ENCODE measurements around the gene CCDC150. TPM values are rescaled to one million over a fixed set of nuclear protein-coding genes. Genes with fewer than 3 reads are reported as not detected.
"Not testable (repeated sequence)": the region's sequence is repeated elsewhere in the genome, so short reads cannot be mapped to it uniquely, and the experiment has no call there.

CCDC150 gene
- total and polyA plus RNA-seq, 7 donors: 0.13 to 1.4 (median 0.46) TPM; not detected in 1

DNA sequence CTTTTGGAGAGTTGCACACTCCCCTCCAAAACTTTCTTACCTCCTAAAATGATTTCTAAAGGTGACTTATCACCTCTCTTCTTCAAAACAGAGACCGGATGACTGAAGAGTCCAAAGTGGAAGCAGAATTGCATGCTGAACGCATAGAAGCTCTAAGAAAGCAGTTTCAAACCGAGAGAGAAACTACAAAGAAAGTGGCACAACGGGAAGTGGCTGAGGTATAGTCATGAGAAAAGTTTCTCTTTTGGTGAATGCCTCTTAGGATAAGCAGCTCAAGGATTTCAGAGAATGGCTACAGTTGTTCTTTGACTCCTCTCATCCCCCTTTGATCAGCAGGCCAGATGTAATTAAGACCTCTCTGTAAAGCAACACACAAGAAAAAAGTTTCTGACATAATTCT is 86.4 kb downstream of the CCDC150 start:
- 85 to 90% (median 89%) methylated on average over 4 of the region's 4 CpGs for WGBS, 3 donors
- H3K27me3 ChIP-seq (ENCODE audit: insufficient read depth in 3 of 3, low read length in 2 of 3): no peaks in the 10 kb centered on the region
- no peaks in the 10 kb centered on the region for H3K4me1 ChIP-seq
- DNase-seq (no peak), ATAC-seq (no peak)
- no peaks in the 10 kb centered on the region for H3K36me3 ChIP-seq (ENCODE audit: insufficient read depth in 1 of 2, low read depth in 1 of 2)
- no peak overlapping the region for H3K4me3 ChIP-seq
- no peak for TF ChIP-seq CTCF (IDR thresholded peaks at IDR 0.05)
- H3K9me3 ChIP-seq: no peaks in the 10 kb centered on the region
- intact Hi-C loops (cut with DNase I): no loop called here
- H3K27ac ChIP-seq: no peak overlapping the region

DNA sequence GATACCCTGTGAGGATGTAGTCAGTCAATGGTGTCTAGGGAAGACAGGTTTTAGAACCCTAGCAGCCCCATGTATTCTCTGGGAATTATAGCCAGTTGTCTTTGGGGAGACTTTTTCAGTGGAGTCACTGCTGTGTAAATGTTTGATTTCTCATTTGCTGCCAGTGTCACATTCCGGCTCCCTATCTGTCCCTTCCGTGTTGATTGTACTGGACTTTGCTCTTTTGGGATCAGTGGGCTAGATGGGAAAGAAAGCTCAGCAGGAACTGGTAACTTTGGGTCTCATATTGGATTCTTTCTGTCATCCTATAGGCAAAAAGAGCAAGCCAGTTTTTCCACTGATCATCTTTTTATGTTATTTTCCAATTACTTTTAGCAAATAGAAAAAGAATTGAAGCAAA is 89.9 kb downstream of the CCDC150 start:
- WGBS, 3 donors: 96% methylated on average over 2 of the region's 2 CpGs
- H3K27me3 ChIP-seq (ENCODE audit: insufficient read depth in 3 of 3, low read length in 2 of 3): no peaks in the 10 kb centered on the region
- intact Hi-C loops (cut with DNase I): no loop called here
- no peak overlapping the region for H3K4me3 ChIP-seq
- DNase-seq (no peak), ATAC-seq (no peak)
- H3K27ac ChIP-seq: no peak overlapping the region
- no peaks in the 10 kb centered on the region for H3K36me3 ChIP-seq (ENCODE audit: insufficient read depth in 1 of 2, low read depth in 1 of 2)
- no peaks in the 10 kb centered on the region for H3K9me3 ChIP-seq
- no peak for TF ChIP-seq CTCF (IDR thresholded peaks at IDR 0.05)
- H3K4me1 ChIP-seq: no peaks in the 10 kb centered on the region

DNA sequence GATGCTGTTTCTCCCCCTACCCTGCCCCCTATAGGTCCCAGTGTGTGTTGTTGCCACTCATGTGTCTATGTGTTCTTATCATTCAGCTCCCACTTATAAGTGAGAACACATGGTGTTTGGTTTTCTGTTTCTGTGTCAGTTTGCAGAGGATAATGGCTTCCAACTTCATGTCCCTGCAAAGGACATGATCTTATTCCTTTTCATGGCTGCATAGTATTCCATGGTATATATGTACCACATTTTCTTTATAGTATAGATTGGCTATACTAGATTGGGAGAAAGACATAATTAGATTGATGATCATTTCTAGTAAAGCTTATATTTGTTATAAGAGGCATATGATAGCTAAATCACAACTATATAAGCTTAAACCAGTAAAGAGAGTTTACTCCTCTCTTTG is 97.1 kb downstream of the CCDC150 start:
- not testable (repeated sequence) for DNase-seq

DNA sequence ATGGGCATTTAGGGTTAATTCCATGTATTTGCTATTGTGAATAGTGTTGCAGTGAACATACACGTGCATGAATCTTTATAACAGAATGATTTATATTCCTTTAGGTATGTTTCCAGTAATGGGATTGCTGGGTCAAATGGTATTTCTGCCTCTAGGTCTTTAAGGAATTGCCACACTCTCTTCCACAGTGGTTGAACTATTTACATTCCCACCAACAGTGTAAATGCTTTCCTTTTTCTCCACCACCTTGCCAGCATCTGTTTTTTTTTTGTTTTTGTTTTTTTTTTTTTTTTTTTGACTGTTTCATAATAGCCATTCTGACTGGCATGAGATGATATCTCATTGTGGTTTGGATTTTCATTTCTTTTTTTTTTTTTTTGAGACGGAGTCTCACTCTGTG is 97.5 kb downstream of the CCDC150 start:
- no peaks in the 10 kb centered on the region for H3K27me3 ChIP-seq (ENCODE audit: insufficient read depth in 3 of 3, low read length in 2 of 3)
- DNase-seq (no peak), ATAC-seq (no peak)
- H3K27ac ChIP-seq: no peak overlapping the region
- H3K4me1 ChIP-seq: no peaks in the 10 kb centered on the region
- intact Hi-C loops (cut with DNase I): no loop called here
- peaks cover 3% of the 10 kb centered on the region for H3K9me3 ChIP-seq
- no peak for TF ChIP-seq CTCF (IDR thresholded peaks at IDR 0.05)
- 81 to 84% (median 82%) methylated on average over 2 of the region's 2 CpGs for WGBS, 3 donors
- no peaks in the 10 kb centered on the region for H3K36me3 ChIP-seq (ENCODE audit: insufficient read depth in 1 of 2, low read depth in 1 of 2)
- H3K4me3 ChIP-seq: no peak overlapping the region

More for the DNA sequence above, 97.1 kb downstream of the CCDC150 start:
- H3K36me3 ChIP-seq (ENCODE audit: insufficient read depth in 1 of 2, low read depth in 1 of 2); H3K27me3 ChIP-seq (ENCODE audit: insufficient read depth in 3 of 3, low read length in 2 of 3); H3K4me3 ChIP-seq; H3K4me1 ChIP-seq; intact Hi-C loops (cut with DNase I); ATAC-seq; H3K27ac ChIP-seq; H3K9me3 ChIP-seq: not testable (repeated sequence)

DNA sequence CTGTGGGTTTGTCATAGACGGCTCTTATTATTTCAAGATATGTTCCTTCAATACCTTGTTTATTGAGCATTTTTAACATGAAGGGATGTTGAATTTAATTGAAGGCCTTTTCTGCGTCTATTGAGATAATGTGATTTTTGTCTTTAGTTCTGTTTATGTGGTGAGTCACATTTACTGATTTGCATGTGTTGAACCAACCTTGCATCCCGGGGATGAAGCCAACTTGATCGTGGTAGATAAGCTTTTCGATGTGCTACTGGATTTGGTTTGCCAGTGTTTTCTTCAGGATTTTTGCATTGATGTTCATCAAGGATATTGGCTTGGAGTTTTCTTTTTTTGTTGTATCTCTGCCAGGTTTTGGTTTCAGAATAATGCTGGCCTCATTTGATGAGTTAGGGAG is 99.5 kb downstream of the CCDC150 start:
- Histone ChIP-seq H3K27ac (no peak overlapping the region), H3K9me3 (peaks cover 3% of the 10 kb centered on the region), H3K36me3 (ENCODE audit: insufficient read depth in 1 of 2, low read depth in 1 of 2) (no peaks in the 10 kb centered on the region), H3K27me3 (ENCODE audit: insufficient read depth in 3 of 3, low read length in 2 of 3) (no peaks in the 10 kb centered on the region), H3K4me1 (no peaks in the 10 kb centered on the region), H3K4me3 (no peak overlapping the region)
- no peak for ATAC-seq
- intact Hi-C loops (cut with DNase I): no loop called here
- no peak for TF ChIP-seq CTCF (IDR thresholded peaks at IDR 0.05)
- WGBS, 3 donors: 94 to 99% (median 96%) methylated on average over 5 of the region's 5 CpGs
- DNase-seq: no peak
